Daoy (cell line): ENCODE measurements around the gene SNAP23. TPM values are rescaled to one million over a fixed set of nuclear protein-coding genes. Genes with fewer than 3 reads are reported as not detected.
"Not testable (repeated sequence)": the region's sequence is repeated elsewhere in the genome, so short reads cannot be mapped to it uniquely, and the experiment has no call there.

ENCODE experiments used
- DNase-seq: peaks from one replicate; pipeline ENCODE4 v3.0.0-alpha.2; 2015; ENCODE audit warnings: low read depth
- total RNA-seq: library from RNA; depleted of rRNA; stranded (reverse); fragments of >200 nt; shearing (Covaris generic); gene quantifications from 2 replicates; pipeline ENCODE4 v1.2.3, GENCODE V29; 2014

Gene SNAP23
- total RNA-seq, 1 experiment from 2014 or later, result 63.4 TPM

DNA sequence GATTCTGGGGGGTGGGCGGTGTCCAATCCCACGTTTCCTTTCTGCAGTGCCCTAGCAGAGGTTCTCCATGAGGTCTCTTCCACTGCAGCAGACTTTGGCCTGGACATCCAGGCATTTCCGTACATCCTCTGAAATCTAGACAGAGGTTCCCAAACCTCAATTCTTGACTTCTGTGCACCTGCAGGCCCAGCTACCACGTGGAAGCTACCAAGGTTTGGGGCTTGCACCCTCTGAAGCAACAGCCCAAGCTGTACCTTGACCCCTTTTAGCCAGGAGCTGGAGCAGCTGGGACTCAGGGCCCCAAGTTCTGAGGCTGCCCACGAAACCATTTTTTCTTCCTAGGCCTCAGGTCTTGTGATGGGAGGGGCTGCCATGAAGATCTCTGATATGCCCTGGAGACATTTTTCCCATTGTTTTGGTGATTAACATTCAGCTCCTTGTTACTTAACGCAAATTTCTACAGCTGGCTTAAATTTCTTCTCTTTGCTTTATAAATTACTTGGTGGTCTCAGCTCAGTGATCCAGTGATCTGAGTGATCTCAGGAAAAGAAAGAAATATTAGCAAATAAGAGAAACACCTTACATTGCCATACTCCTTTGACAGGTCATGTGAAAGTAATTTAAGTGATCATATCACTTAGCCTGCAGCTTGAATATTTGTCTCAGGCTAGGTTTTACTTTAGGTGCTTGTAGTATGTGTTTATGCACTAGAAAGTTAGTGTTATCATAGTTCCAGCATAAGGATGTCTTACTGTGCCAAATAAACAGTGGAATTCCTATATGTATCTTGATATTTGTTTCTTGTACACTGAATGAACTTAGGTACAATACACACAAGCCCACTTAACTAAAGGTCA lies 3.0 kb downstream of the SNAP23 start:
- DNase-seq, result no peak

DNA sequence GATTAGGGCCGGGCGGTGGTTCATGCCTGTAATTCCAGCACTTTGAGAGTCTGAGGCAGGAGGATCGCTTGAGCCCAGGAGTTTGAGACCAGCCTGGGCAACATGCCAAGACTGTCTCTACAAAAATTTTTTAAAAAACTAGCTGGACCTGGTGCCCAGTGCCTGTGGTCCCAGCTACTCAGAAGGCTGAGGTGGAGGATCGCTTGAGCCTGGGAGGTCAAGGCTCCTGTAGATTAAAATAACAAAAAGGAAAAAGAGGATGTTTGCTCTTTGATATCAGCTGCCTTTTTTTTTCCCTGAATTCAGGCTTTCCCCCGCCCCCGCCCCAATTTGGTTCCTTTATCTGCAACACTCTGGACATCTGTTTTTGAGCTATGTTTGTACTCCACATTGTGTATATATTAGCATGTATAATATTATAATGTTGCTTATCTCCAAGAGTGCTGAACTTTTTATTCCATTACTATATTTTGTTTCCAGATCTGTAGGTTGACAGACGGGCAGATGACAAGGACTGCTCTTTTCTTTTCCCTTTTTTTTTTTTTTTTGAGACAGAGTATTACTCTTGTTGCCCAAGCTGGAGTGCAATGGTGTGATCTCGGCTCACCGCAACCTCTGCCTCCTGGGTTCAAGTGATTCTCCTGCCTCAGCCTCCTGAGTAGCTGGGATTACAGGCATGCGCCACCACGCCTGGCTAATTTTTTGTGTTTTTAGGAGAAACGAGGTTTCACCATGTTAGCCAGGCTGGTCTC lies 4.6 kb downstream of the SNAP23 start:
- peak; percentile 6 for DNase-seq

DNA sequence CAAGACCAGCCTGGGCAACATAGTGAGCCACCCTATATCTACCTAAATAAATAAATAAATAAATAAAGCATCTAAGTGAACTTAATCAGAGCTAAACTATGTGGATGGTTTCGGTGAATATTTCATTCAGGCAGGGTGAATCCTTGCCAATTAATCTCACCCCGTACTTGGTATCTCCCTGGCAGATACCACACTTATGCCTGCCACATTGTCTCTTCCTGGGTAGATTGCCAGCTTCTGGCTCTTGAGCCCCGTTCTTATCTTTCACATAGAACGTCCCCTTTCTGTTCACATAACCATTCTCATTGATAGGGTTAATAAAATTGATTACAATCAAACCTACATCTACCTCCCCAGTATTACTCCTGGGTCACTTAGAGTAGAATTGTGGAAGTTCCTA lies 7.0 kb downstream of the SNAP23 start:
- no peak for DNase-seq

DNA sequence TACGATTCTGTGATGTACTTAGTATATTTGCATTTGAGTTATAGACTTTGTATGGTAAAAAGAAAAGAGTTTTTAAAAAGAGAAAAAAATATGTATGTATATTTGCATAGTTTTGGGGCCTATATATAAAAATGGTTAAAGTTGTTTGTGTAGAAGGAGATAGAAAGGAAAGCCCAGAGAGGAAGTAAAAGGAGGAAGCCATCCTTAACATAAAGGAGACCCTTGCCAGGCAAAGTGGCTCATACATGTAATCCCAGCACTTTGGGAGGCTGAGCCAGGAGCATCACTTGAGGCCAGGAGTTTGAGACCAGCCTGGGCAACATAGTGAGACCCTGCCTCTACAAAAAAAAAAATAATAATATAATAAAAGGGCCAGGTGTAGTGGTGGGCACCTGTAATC lies 8.4 kb downstream of the SNAP23 start:
- DNase-seq, result no peak

GRCh38 chr15:42504631-42505030 lies 9.2 kb downstream of the SNAP23 start:
- DNase-seq, result no peak

- DNase-seq, result no peak
Measured at GRCh38 chr15:42507514-42507913, 12.1 kb downstream of the SNAP23 start.

GRCh38 chr15:42508263-42508690 lies 12.8 kb downstream of the SNAP23 start:
- DNase-seq, result no peak

DNA sequence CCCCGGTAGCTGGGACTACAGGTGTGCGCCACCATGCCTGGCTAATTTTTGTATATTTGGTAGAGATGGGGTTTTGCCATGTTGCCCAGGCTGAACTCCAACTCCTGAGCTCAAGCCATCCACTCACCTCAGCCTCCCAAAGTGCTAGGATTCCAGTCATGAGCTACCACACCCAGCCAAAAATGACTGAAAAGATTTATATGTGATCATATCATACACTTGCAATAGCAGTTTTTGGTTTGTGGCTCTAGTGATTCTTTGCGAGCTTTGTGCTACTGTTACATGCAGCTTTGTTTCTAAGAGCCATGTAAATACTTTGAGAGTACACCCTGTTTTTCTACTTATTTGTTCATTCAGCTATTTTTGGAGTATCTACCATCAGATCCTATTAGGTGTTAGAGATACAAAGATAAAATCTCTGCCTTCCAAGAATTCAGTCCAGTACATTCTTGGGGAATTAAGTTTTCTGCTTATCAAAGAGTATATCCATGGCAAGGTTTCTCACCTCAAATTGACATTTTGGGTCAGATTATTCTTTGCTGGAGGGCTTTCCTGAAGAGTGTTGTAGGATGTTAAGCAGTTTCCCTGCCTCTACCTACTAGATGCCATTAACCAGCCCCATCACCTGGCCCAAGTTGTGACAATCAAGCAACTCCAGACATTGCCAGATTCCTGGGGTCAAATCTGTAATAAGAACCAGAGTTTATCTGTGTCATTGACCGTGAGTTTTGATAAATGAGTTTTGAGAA lies 15.0 kb downstream of the SNAP23 start:
- no peak for DNase-seq

DNA sequence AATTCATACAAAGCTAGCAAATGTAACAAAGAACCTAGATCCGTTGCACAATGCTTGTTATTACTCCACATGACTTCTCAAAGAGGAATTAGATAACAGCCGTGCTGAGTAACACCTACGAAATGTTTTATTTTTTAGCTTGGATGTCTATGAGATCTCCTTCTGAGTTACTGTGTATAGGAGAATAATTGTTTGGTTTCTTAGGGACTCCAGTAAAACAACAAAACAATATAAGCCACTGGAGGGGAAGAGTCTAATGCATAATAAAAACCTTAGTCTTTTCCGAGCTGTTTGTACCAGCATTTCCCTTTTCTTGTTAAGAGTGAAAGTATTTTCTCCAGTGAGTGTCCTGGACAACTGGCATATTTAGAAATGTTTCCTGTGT lies 15.6 kb downstream of the SNAP23 start:
- DNase-seq, result peak; percentile 15

- DNase-seq, result no peak
Measured at GRCh38 chr15:42523331-42523730, 27.9 kb downstream of the SNAP23 start.

- no peak for DNase-seq
Measured at GRCh38 chr15:42528970-42529369, 33.5 kb downstream of the SNAP23 start.

DNA sequence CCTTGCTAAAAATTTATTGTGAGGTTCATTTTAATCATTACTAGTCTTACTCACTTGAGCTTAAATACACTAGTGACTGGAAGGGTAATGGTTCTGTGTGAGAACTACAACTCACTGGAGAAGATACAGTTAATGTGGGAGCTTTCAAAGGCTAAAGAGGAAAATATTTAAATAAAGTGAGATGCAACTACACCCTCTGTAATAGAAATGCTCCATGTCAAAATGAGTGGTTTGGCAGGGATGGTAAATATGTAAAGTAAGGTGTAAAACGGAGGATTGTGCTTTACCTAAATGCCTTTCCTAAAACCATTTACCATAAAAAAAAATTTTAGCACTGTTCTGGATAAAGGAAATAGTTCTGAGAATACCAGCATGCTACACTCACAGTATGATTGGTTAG lies 37.8 kb downstream of the SNAP23 start:
- DNase-seq, result no peak

- no peak for DNase-seq
Measured at GRCh38 chr15:42544853-42545629, 49.6 kb downstream of the SNAP23 start.

DNA sequence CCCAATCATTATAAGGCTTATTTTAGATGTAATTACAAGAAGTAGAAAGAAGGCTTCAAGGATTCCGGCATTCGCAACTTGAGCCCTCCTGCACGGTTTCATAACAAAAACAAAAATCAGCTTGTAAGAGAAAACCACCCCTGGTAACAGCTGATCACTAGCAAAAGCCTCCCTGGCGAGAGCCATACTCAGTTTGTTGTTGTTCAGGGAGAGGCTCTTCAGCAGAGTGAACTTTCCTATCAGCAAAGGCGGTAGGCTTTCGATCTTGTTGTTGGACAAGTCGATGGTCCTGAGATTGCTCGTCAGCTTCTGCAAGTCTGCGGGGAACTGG lies 52.4 kb downstream of the SNAP23 start:
- DNase-seq, result no peak

DNA sequence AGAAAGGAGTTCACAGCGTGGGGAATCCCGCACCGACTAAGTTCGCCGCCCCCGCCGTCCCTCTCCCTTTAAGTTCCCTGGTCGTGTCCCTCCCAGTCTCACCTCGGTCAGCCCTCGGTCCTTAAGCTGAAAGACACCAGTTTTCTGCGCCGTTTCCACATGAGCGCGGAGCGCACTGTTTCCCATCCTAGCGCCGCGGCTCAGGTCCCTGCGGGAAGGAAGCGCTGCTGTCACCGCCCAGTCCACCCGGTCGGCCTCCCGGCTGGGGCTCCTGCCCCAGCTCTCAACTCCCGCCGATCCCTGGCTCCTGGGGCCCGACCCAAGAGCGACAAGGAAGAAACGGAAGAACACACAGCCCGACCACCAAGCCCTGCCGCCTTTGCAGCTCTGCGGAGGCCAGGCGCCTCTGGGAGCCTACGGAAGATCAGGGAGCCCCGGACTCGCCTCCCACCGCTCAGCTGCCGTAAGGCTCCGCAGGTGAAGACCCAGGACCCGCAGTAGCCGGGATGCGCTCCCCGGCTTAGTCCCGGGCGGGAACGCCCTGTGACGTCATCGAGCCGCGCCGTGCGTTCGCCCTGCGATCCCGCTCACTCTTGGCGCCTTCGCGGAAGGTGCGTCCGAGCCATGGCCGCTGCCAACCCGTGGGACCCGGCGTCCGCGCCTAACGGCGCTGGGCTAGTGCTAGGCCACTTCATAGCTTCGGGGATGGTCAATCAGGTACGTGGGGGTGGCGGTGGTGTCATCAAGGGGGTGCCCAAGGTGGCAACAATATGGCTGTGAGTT lies 53.0 kb downstream of the SNAP23 start, which contains the start of the genes HAUS2 and LRRC57:
Gene HAUS2, plus strand, starts transcription at position 590 of the 783 bp plus-strand sequence. Its CDS starts 35 bp downstream, at position 625.
Gene LRRC57, minus strand, starts transcription at position 545 of the 783 bp plus-strand sequence. Its CDS starts 359 bp downstream, at position 186.
- DNase-seq, result peak; percentile 92

DNA sequence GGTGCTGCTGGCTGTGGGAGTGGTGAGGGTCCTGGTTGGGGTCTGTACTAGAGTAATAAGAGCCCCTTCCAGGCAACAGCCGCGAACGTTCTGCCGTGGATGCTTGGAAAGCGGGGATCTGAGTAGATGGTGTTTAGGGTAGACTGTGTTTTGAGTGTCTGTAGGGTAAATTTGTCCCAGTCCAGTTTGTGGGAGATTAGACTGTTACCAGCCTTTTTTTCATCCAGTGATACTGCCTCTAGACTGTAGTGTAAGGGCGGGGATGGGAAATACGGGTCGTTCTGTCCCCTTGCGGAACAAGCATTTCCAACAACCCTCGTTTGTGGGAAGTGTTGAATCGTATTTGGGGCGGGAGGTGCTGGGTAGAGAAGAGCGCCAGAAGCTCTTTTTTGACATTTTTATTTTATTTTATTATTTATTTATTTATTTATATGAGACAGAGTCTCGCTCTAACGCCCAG lies 53.6 kb downstream of the SNAP23 start:
- peak; percentile 24 for DNase-seq

DNA sequence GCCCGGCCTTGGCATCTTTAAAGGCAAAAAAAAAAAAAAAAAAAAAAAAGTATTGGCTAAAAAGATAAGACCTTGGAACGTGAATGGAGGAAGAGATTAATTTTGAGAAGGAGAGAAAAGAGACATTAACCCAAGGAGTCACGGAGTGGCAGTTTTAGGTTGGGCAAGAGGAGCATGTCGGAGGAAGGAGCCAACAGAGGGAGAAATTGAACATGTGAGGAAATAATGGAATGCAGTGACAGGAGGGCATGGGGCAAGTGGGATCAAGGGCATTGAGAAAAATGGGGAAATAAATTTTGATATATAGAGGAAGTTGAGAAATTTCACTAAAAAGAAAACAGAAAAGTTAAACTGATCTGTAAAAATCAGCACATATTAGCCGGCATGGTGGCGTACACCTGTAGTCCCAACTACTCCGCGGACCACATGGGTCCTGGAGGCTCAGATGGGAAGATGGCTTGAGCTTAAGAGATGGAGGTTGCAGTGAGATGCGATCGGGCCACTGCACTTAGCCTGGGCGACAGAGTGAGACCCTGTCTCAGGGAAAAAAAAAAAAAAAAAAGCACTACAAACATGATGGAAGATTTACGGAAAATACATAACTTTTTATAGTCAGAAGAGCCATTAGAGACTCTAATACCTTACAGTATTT lies 54.4 kb downstream of the SNAP23 start:
- no peak for DNase-seq

- no peak for DNase-seq
Measured at GRCh38 chr15:42553554-42553953, 58.1 kb downstream of the SNAP23 start.

GRCh38 chr15:42556550-42557207 lies 61.2 kb downstream of the SNAP23 start:
- not testable (repeated sequence) for DNase-seq
